ENCODE data around the gene AWAT2. TPM values are rescaled to one million over a fixed set of nuclear protein-coding genes. Genes with fewer than 3 reads are reported as not detected.

The AWAT2 gene
- polyA plus RNA-seq, 3 donors: not detected

DNA sequence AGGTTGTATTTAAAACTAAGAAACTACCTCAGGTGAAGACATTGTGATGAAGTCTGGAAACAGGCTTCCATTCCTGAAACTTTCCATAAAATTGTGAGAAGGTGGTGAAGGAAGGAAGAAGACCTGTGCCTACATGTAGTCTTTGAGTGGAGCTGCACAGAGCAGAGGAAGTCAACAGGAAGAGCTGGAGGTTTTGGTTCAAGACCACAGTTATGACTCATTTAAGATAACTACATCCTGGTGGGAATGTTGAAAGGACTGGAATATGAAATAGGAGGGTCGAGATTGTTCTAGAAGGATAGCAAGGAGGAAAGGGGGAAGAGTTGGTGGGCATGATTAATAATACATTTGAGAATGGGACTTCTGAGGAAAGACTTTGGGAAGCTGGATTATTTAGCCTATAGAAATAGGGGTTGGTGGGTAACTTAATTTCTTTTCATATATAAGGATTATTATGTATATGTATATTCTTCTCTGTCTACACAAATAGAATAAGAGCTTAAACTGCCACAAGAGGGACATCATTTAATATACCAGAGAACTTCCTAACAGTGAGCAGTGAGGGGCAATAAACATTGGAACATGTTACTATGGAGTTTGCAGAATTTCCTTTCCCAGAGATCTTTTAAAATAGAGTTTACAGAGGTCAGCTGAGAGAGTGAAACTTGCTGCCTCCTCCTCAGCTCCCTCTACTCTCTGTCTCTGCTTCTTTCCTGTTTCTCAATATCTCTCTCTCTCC is 23.5 kb downstream of the AWAT2 start:
- Histone ChIP-seq H4K20me1 (ENCODE audit: insufficient read depth, low read length) (no peaks in the 10 kb centered on the region), H3K9ac (ENCODE audit: insufficient read depth, low read length, poor library complexity, severe bottlenecking) (no peak overlapping the region), H3K36me3 (replicated peaks in 1 of 2; ENCODE audit: control insufficient read depth in 1 of 2, insufficient read depth in 2 of 2, low read length in 2 of 2) (no peaks in the 10 kb centered on the region), H3K4me2 (replicated peaks; ENCODE audit: extremely low read depth, low read length, poor library complexity, severe bottlenecking) (no peak overlapping the region), H3K27me3 (ENCODE audit: control insufficient read depth in 2 of 2, insufficient read depth in 2 of 2, low read length in 2 of 2) (peaks cover 0 to 2% of the 10 kb centered on the region in 2 donors), H3K79me2 (ENCODE audit: insufficient read depth, low read length) (no peaks in the 10 kb centered on the region), H3K9me3 (replicated peaks in 1 of 2; ENCODE audit: control insufficient read depth in 1 of 2, insufficient read depth in 1 of 2, low read length in 2 of 2) (no peaks in the 10 kb centered on the region), H3K4me1 (ENCODE audit: control insufficient read depth in 1 of 2, insufficient read depth in 2 of 2, low read length in 2 of 2) (no peaks in the 10 kb centered on the region), H2AFZ (ENCODE audit: insufficient read depth, low read depth, low read length, poor library complexity, severe bottlenecking) (no peak overlapping the region), H3K4me3 (replicated peaks in 1 of 3; ENCODE audit: low read depth in 2 of 3, low read length in 3 of 3) (no peak overlapping the region), H3K27ac (ENCODE audit: low read depth in 1 of 2, low read length in 2 of 2) (no peak overlapping the region)
- intact Hi-C loops (cut with micrococcal nuclease): no loop called here
- Mint-ChIP-seq H3K27me3 (ENCODE audit: low read depth in 3 of 3) (peaks cover 0 to 16% (median 1%) of the 10 kb centered on the region in 3 donors), H3K4me3 (no peak overlapping the region), H3K27ac (peak overlapping the region in 1 of 7 donors; percentile 6), H3K36me3 (no peaks in the 10 kb centered on the region), H3K4me1 (no peaks in the 10 kb centered on the region), H3K9me3 (no peaks in the 10 kb centered on the region)
- DNase-seq: no peak
- no CpG with 5 or more reads among the region's 1 CpG for WGBS (ENCODE audit: insufficient coverage)
- TF ChIP-seq, protein P1, sequence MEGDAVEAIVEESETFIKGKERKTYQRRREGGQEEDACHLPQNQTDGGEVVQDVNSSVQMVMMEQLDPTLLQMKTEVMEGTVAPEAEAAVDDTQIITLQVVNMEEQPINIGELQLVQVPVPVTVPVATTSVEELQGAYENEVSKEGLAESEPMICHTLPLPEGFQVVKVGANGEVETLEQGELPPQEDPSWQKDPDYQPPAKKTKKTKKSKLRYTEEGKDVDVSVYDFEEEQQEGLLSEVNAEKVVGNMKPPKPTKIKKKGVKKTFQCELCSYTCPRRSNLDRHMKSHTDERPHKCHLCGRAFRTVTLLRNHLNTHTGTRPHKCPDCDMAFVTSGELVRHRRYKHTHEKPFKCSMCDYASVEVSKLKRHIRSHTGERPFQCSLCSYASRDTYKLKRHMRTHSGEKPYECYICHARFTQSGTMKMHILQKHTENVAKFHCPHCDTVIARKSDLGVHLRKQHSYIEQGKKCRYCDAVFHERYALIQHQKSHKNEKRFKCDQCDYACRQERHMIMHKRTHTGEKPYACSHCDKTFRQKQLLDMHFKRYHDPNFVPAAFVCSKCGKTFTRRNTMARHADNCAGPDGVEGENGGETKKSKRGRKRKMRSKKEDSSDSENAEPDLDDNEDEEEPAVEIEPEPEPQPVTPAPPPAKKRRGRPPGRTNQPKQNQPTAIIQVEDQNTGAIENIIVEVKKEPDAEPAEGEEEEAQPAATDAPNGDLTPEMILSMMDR (IDR thresholded peaks at IDR 0.05): no peak

GRCh38 chrX:70025464-70025863 is 24.3 kb downstream of the AWAT2 start:
- Histone ChIP-seq H3K4me3 (replicated peaks in 1 of 3; ENCODE audit: low read depth in 2 of 3, low read length in 3 of 3) (no peak overlapping the region), H3K36me3 (replicated peaks in 1 of 2; ENCODE audit: control insufficient read depth in 1 of 2, insufficient read depth in 2 of 2, low read length in 2 of 2) (no peaks in the 10 kb centered on the region), H3K27me3 (ENCODE audit: control insufficient read depth in 2 of 2, insufficient read depth in 2 of 2, low read length in 2 of 2) (peaks cover 0 to 2% of the 10 kb centered on the region in 2 donors), H4K20me1 (ENCODE audit: insufficient read depth, low read length) (no peaks in the 10 kb centered on the region), H3K79me2 (ENCODE audit: insufficient read depth, low read length) (no peaks in the 10 kb centered on the region), H3K27ac (ENCODE audit: low read depth in 1 of 2, low read length in 2 of 2) (no peak overlapping the region), H3K4me2 (replicated peaks; ENCODE audit: extremely low read depth, low read length, poor library complexity, severe bottlenecking) (no peak overlapping the region), H2AFZ (ENCODE audit: insufficient read depth, low read depth, low read length, poor library complexity, severe bottlenecking) (no peak overlapping the region), H3K4me1 (ENCODE audit: control insufficient read depth in 1 of 2, insufficient read depth in 2 of 2, low read length in 2 of 2) (no peaks in the 10 kb centered on the region), H3K9ac (ENCODE audit: insufficient read depth, low read length, poor library complexity, severe bottlenecking) (no peak overlapping the region), H3K9me3 (replicated peaks in 1 of 2; ENCODE audit: control insufficient read depth in 1 of 2, insufficient read depth in 1 of 2, low read length in 2 of 2) (no peaks in the 10 kb centered on the region)
- no peak overlapping the region for H3K27ac Mint-ChIP-seq
- intact Hi-C loops (cut with micrococcal nuclease): no loop called here
- TF ChIP-seq, protein P1 (IDR thresholded peaks at IDR 0.05): no peak
- DNase-seq: no peak
- no CpG with 5 or more reads among the region's 1 CpG for WGBS (ENCODE audit: insufficient coverage)
- H3K36me3 Mint-ChIP-seq: no peaks in the 10 kb centered on the region
- H3K9me3 Mint-ChIP-seq: no peaks in the 10 kb centered on the region
- no peaks in the 10 kb centered on the region for H3K4me1 Mint-ChIP-seq
- no peak overlapping the region for H3K4me3 Mint-ChIP-seq
- peaks cover 0 to 17% (median 1%) of the 10 kb centered on the region in 3 donors for H3K27me3 Mint-ChIP-seq (ENCODE audit: low read depth in 3 of 3)
